ENCODE results near the gene KCMF1. TPM values are rescaled to one million over a fixed set of nuclear protein-coding genes. Genes with fewer than 3 reads are reported as not detected.

KCMF1 gene
- total and polyA plus RNA-seq, 7 donors = 35.7 to 73.1 (median 44.6) TPM

DNA sequence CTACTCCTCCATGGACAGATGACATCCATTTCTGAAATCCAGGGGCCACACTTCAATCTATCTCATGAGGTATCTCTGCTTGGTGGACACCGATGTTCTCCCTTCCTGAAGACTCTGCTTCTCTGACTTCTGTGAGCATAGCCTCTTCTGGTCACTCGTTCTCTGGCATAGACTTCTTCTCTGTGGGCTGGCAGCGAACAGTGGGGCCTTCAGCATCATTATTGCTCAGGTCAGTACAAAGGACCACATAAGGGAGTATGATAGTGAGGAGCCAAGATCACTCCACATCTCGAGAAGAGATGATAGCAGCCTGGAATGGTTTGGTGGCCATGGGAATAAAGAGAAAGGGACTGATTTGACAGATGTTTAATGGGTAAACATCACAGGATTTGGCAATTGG is 8.0 kb upstream of the KCMF1 start:
- no peaks in the 10 kb centered on the region for H3K9me3 ChIP-seq
- no peak overlapping the region for H3K27ac ChIP-seq
- intact Hi-C loops (cut with DNase I) = no loop called here
- no peak overlapping the region for H3K4me3 ChIP-seq
- peaks cover 0 to 31% (median 14%) of the 10 kb centered on the region in 4 donors for H3K4me1 ChIP-seq
- H3K27me3 ChIP-seq = no peaks in the 10 kb centered on the region
- DNase-seq = peak; percentile 7
- WGBS, 2 donors = 97% methylated on average over 4 of the region's 4 CpGs
- H3K36me3 ChIP-seq = peaks cover 0 to 8% (median 0%) of the 10 kb centered on the region in 4 donors
- TF ChIP-seq EP300 (IDR thresholded peaks at IDR 0.05) (no peak), POLR2AphosphoS5 (IDR thresholded peaks at IDR 0.05) (no peak), POLR2A (IDR thresholded peaks at IDR 0.05) (no peak)
- TF ChIP-seq, protein P1, sequence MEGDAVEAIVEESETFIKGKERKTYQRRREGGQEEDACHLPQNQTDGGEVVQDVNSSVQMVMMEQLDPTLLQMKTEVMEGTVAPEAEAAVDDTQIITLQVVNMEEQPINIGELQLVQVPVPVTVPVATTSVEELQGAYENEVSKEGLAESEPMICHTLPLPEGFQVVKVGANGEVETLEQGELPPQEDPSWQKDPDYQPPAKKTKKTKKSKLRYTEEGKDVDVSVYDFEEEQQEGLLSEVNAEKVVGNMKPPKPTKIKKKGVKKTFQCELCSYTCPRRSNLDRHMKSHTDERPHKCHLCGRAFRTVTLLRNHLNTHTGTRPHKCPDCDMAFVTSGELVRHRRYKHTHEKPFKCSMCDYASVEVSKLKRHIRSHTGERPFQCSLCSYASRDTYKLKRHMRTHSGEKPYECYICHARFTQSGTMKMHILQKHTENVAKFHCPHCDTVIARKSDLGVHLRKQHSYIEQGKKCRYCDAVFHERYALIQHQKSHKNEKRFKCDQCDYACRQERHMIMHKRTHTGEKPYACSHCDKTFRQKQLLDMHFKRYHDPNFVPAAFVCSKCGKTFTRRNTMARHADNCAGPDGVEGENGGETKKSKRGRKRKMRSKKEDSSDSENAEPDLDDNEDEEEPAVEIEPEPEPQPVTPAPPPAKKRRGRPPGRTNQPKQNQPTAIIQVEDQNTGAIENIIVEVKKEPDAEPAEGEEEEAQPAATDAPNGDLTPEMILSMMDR (IDR thresholded peaks at IDR 0.05) = no peak

DNA sequence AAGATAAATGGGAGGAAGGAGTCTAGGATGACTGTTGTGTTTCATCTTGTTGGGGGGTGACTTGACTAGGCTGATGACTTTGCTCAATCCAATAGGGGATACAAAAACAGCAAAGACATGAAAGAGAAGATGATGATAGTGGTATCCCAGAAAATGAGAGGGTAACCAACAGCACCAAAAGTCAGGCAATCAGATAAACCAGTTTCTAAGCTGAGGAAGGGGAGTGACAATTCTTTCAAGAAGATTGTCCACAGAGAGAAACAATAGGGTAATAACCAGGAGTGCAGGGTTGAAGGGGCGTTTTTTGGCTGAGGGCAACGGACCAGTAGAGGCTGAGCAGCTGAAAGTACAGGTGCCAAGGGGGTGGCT is 7.7 kb upstream of the KCMF1 start:
- WGBS, 2 donors = 82 to 85% methylated on average over 2 of the region's 2 CpGs
- Histone ChIP-seq H3K27me3 (no peaks in the 10 kb centered on the region), H3K4me3 (no peak overlapping the region), H3K36me3 (peaks cover 0 to 8% (median 0%) of the 10 kb centered on the region in 4 donors), H3K9me3 (no peaks in the 10 kb centered on the region), H3K27ac (no peak overlapping the region), H3K4me1 (peaks cover 0 to 31% (median 12%) of the 10 kb centered on the region in 4 donors)
- no peak for DNase-seq
- no peak for TF ChIP-seq EP300 (IDR thresholded peaks at IDR 0.05)
- TF ChIP-seq POLR2AphosphoS5 (IDR thresholded peaks at IDR 0.05) = no peak
- no peak for TF ChIP-seq POLR2A (IDR thresholded peaks at IDR 0.05)
- TF ChIP-seq, protein P1 (IDR thresholded peaks at IDR 0.05) = no peak
- intact Hi-C loops (cut with DNase I) = no loop called here

DNA sequence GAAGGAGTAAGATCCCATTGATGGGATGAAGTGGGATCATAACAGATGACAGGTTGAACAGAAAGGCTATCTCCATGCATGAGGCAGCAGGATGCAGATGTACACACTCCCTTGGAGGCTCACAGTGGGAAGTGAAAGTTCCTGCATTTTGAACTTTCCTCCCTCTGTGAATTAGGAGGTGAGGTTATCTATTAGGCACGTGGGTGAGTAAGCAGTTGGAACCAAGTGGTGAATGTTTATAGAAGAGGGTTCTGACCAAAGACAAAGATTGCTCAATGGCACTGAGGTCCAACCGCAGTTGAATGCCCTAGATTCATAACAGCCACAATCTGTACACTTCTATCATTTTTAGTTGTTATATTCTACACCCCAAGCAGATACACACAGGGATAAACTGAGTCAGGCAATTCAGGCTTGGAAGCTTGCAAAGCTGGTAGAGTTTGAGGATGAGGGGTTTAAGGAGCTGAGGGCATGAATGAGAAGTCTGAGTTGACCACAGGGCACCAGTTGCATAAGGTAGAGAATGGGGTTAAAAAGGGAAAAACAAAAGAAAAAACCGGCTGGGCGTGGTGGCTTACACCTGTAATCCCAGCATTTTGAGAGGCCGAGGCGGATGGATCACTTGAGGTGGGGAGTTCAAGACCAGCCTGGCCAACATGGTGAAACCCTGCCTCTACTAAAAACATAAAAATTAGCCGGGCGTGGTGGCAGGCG is 7.1 kb upstream of the KCMF1 start:
- H3K4me1 ChIP-seq = peaks cover 0 to 31% (median 14%) of the 10 kb centered on the region in 4 donors
- intact Hi-C loops (cut with DNase I) = no loop called here
- TF ChIP-seq, protein P1 (IDR thresholded peaks at IDR 0.05) = no peak
- no peak for TF ChIP-seq POLR2AphosphoS5 (IDR thresholded peaks at IDR 0.05)
- no peak for TF ChIP-seq POLR2A (IDR thresholded peaks at IDR 0.05)
- TF ChIP-seq EP300 (IDR thresholded peaks at IDR 0.05) = no peak
- no peak overlapping the region for H3K4me3 ChIP-seq
- peaks cover 0 to 8% (median 0%) of the 10 kb centered on the region in 4 donors for H3K36me3 ChIP-seq
- H3K27ac ChIP-seq = no peak overlapping the region
- WGBS, 2 donors = 81 to 82% methylated on average over 9 of the region's 9 CpGs
- no peaks in the 10 kb centered on the region for H3K9me3 ChIP-seq
- peak; percentile 27 for DNase-seq
- H3K27me3 ChIP-seq = no peaks in the 10 kb centered on the region

DNA sequence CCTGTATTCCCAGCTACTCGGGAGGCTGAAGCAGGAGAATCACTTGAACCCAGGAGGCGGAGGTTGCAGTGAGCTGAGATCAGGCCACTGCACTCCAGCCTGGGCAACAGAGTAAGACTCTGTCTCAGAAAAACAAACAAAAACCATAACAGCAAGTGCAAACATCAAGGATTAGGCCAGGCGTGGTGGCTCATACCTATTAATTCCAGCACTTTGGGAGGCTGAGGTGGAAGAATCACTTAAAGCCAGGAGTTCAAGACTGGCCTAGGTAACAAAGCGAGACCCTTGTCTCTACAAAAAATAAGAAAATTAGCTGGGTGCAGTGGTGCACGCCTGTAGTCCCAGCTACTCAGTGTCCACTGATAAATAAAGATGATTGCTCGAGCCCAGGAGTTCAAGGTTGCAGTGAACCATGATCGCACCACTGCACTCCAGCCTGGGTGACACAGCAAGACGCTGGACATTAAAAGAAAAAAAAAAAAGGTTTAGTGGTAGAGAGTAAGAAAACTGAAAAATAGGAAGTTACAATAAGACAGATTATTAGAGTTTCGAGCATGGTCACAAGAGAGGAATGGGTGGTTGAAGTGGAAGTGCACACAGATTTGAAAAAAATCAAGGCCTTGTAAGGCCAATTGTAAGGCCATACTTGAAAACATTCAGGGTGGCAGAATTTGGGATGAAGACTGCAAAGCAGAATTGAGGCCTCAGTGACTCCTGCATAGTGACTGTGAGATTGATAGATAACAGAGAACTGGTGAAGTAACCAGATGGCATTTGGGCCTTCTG is 6.4 kb upstream of the KCMF1 start:
- H3K27ac ChIP-seq = no peak overlapping the region
- 87 to 92% methylated on average over 9 of the region's 9 CpGs for WGBS, 2 donors
- peak; percentile 29 for DNase-seq
- no peaks in the 10 kb centered on the region for H3K27me3 ChIP-seq
- TF ChIP-seq EP300 (IDR thresholded peaks at IDR 0.05) (no peak), POLR2A (IDR thresholded peaks at IDR 0.05) (no peak), POLR2AphosphoS5 (IDR thresholded peaks at IDR 0.05) (no peak)
- TF ChIP-seq, protein P1 (IDR thresholded peaks at IDR 0.05) = no peak
- peaks cover 0 to 8% (median 0%) of the 10 kb centered on the region in 4 donors for H3K36me3 ChIP-seq
- peaks cover 0 to 31% (median 19%) of the 10 kb centered on the region in 4 donors for H3K4me1 ChIP-seq
- no peaks in the 10 kb centered on the region for H3K9me3 ChIP-seq
- H3K4me3 ChIP-seq = no peak overlapping the region
- intact Hi-C loops (cut with DNase I) = no loop called here

All from sigmoid colon (tissue), 7 donors.